Nasal cavity respiratory epithelium epithelial cell of viscerocranial mucosa (primary cell): ENCODE results near the gene VSTM4. TPM values are rescaled to one million over a fixed set of nuclear protein-coding genes. Genes with fewer than 3 reads are reported as not detected.

Experiments
- total RNA-seq: library from RNA; depleted of rRNA; stranded (reverse); fragments of >200 nt; gene quantifications from 2 replicates; pipeline ENCODE4 v1.2.3, GENCODE V29; 2014

The VSTM4 gene
- total RNA-seq = not detected in 2 replicates

GRCh38 chr10:49115015-49115795 is at the start of gene VSTM4:
VSTM4 (minus strand) TSS chr10:49115522; CDS start chr10:49115485, 37 bp downstream.

GRCh38 chr10:49133706-49134248 is 18.5 kb upstream of the VSTM4 start, which contains the start of gene FAM170B:
FAM170B (minus strand) TSS chr10:49134021; CDS start chr10:49133918, 103 bp downstream.

Other genes with a start within 250 kb of the VSTM4 start
- gene LRRC18, start 175.7 kb downstream of the VSTM4 start, total RNA-seq = not detected in 2 replicates
- not detected in 2 replicates for gene FAM170B, start 18.5 kb upstream of the VSTM4 start, total RNA-seq
- 0.34 TPM in 1 of 2 replicates, not detected in the other for gene TMEM273, start 72.9 kb upstream of the VSTM4 start, total RNA-seq
- gene C10orf71, start 183.6 kb upstream of the VSTM4 start, total RNA-seq = not detected in 2 replicates